ENCODE data around the gene SCAP.
"Not testable (repeated sequence)": the region's sequence is repeated elsewhere in the genome, so short reads cannot be mapped to it uniquely, and the experiment has no call there.

SCAP gene

GRCh38 chr3:47475570-47476329 is at the start of gene SCAP:
SCAP (minus strand) TSS chr3:47475941; CDS start chr3:47442993, 32,948 bp downstream.
- DNase-seq, result peak; percentile 88 to 96 (median 94)

- no peak for DNase-seq
These were observed 47.8 kb upstream of the SCAP start for GRCh38 chr3:47523310-47524073.

GRCh38 chr3:47522082-47522987 is 46.6 kb upstream of the SCAP start:
- peak in 5 of 6 experiments; percentile 40 to 71 (median 56) for DNase-seq

- DNase-seq, result no peak
These were observed 45.0 kb upstream of the SCAP start for GRCh38 chr3:47520756-47521155.

- no peak for DNase-seq
These were observed 42.2 kb upstream of the SCAP start for GRCh38 chr3:47517937-47518336.

GRCh38 chr3:47515864-47516319 is 40.2 kb upstream of the SCAP start:
- DNase-seq, result no peak

- DNase-seq, result no peak
These were observed 39.4 kb upstream of the SCAP start for GRCh38 chr3:47515100-47515499.

GRCh38 chr3:47513125-47513929 is 37.6 kb upstream of the SCAP start, which contains the start of gene ELP6:
ELP6 (minus strand) TSS chr3:47513712; CDS start chr3:47513590, 122 bp downstream.
- peak; percentile 95 to 100 (median 98) for DNase-seq

GRCh38 chr3:47512416-47513124 is 36.8 kb upstream of the SCAP start:
- DNase-seq, result peak in 4 of 6 experiments; percentile 25 to 48 (median 34)

- DNase-seq, result not testable (repeated sequence)
These were observed 29.5 kb upstream of the SCAP start for GRCh38 chr3:47505267-47505666.

- no peak for DNase-seq
These were observed 28.4 kb upstream of the SCAP start for GRCh38 chr3:47504113-47504512.

GRCh38 chr3:47503033-47503432 is 27.3 kb upstream of the SCAP start:
- no peak for DNase-seq

GRCh38 chr3:47496892-47497291 is 21.2 kb upstream of the SCAP start:
- no peak for DNase-seq

GRCh38 chr3:47495886-47496285 is 20.1 kb upstream of the SCAP start:
- no peak for DNase-seq

GRCh38 chr3:47495111-47495510 is 19.4 kb upstream of the SCAP start:
- DNase-seq, result no peak

GRCh38 chr3:47491777-47492176 is 16.0 kb upstream of the SCAP start:
- no peak for DNase-seq

- no peak for DNase-seq
These were observed 15.4 kb upstream of the SCAP start for GRCh38 chr3:47491186-47491585.

GRCh38 chr3:47487265-47487664 is 11.5 kb upstream of the SCAP start:
- no peak for DNase-seq

- no peak for DNase-seq
These were observed 10.1 kb upstream of the SCAP start for GRCh38 chr3:47485812-47486211.

- DNase-seq, result no peak
These were observed 6.6 kb upstream of the SCAP start for GRCh38 chr3:47482366-47482765.

GRCh38 chr3:47481763-47482162 is 6.0 kb upstream of the SCAP start:
- DNase-seq, result not testable (repeated sequence)

Data from stimulated activated naive CD4-positive, alpha-beta T cell (primary cell).